ENCODE measurements around the gene FGF4.
A peak's percentile ranks its signal among the peaks of the same experiment; 100 is the strongest.

The FGF4 gene

GRCh38 chr11:69807106-69807815 lies 32.1 kb upstream of the FGF4 start:
- no peak for DNase-seq

GRCh38 chr11:69804769-69805508 lies 29.8 kb upstream of the FGF4 start:
- DNase-seq, result no peak

GRCh38 chr11:69803604-69804218 lies 28.6 kb upstream of the FGF4 start:
- DNase-seq, result no peak

GRCh38 chr11:69803022-69803421 lies 27.9 kb upstream of the FGF4 start:
- no peak for DNase-seq

GRCh38 chr11:69802590-69802989 lies 27.4 kb upstream of the FGF4 start:
- no peak for DNase-seq

GRCh38 chr11:69801513-69802335 lies 26.6 kb upstream of the FGF4 start:
- no peak for DNase-seq

- no peak for DNase-seq
These were observed 25.1 kb upstream of the FGF4 start for GRCh38 chr11:69800278-69800677.

GRCh38 chr11:69799582-69799981 lies 24.4 kb upstream of the FGF4 start:
- no peak for DNase-seq

- no peak for DNase-seq
These were observed 24.0 kb upstream of the FGF4 start for GRCh38 chr11:69799097-69799496.

- no peak for DNase-seq
These were observed 22.8 kb upstream of the FGF4 start for GRCh38 chr11:69797737-69798528.

GRCh38 chr11:69797156-69797555 lies 22.0 kb upstream of the FGF4 start:
- DNase-seq, result no peak

- no peak for DNase-seq
These were observed 20.9 kb upstream of the FGF4 start for GRCh38 chr11:69796063-69796462.

- peak; percentile 86 for DNase-seq
These were observed 16.4 kb upstream of the FGF4 start for GRCh38 chr11:69791276-69792180.

- DNase-seq, result no peak
These were observed 13.8 kb upstream of the FGF4 start for GRCh38 chr11:69788956-69789355.

GRCh38 chr11:69787906-69788305 lies 12.8 kb upstream of the FGF4 start:
- no peak for DNase-seq

- DNase-seq, result no peak
These were observed 12.3 kb upstream of the FGF4 start for GRCh38 chr11:69787457-69787856.

- no peak for DNase-seq
These were observed 6.1 kb upstream of the FGF4 start for GRCh38 chr11:69781241-69781640.

- no peak for DNase-seq
These were observed 3.2 kb upstream of the FGF4 start for GRCh38 chr11:69778373-69778772.

GRCh38 chr11:69774354-69775162 lies 583 bp downstream of the FGF4 start:
- DNase-seq, result no peak

- no peak for DNase-seq
These were observed 1.4 kb downstream of the FGF4 start for GRCh38 chr11:69773626-69774353.

Data from right hindlimb (tissue), 1 donor.